H9 (cell line): Measurements from ENCODE around the gene SLC35F2. TPM values are rescaled to one million over a fixed set of nuclear protein-coding genes. Genes with fewer than 3 reads are reported as not detected.

Experiments used
- DNase-seq: peaks from one replicate; pipeline ENCODE4 v3.0.0-alpha.2; 2017
- H2AFZ ChIP-seq: one replicate; pipeline ENCODE4 v1.6.1; 2013; ENCODE audit warnings: mild to moderate bottlenecking, low read length, control low read depth, moderate library complexity
- H2AK5ac ChIP-seq: 2 replicates; pipeline ENCODE4 v1.6.1; 2013; ENCODE audit warnings: low read length, control low read depth, mixed read lengths; ENCODE audit not compliant: insufficient read length
- H2BK120ac ChIP-seq: one replicate; pipeline ENCODE4 v1.6.1; 2013; ENCODE audit warnings: low read depth, mild to moderate bottlenecking, low read length, control low read depth, inconsistent platforms; ENCODE audit not compliant: poor library complexity, severe bottlenecking
- H2BK12ac ChIP-seq: 2 replicates; pipeline ENCODE4 v1.6.1; 2013; ENCODE audit warnings: low read length, control low read depth, mixed read lengths, low read depth; ENCODE audit not compliant: insufficient read length
- H2BK15ac ChIP-seq: 2 replicates; pipeline ENCODE4 v1.6.1; 2013; ENCODE audit warnings: low read depth, low read length, control low read depth
- H2BK20ac ChIP-seq: one replicate; pipeline ENCODE4 v1.6.1; 2013; ENCODE audit warnings: low read depth, mild to moderate bottlenecking, low read length, control low read depth, inconsistent platforms; ENCODE audit not compliant: poor library complexity, severe bottlenecking
- H2BK5ac ChIP-seq: 2 replicates; pipeline ENCODE4 v1.6.1; 2013; ENCODE audit warnings: low read length, control low read depth, mixed read lengths; ENCODE audit not compliant: insufficient read length
- H3K14ac ChIP-seq: 2 replicates; pipeline ENCODE4 v1.6.1; 2013; ENCODE audit warnings: low read length, control low read depth; ENCODE audit not compliant: insufficient read depth
- H3K18ac ChIP-seq: 2 replicates; pipeline ENCODE4 v1.6.1; 2013; ENCODE audit warnings: low read depth, mild to moderate bottlenecking, mixed read lengths, low read length, control low read depth; ENCODE audit not compliant: insufficient read length
- H3K23ac ChIP-seq: 2 replicates; pipeline ENCODE4 v1.6.1; 2013; ENCODE audit warnings: low read length, control low read depth, mixed read lengths, low read depth; ENCODE audit not compliant: insufficient read length
- H3K23me2 ChIP-seq: 2 replicates; pipeline ENCODE4 v1.6.1; 2013; ENCODE audit warnings: low read depth, mild to moderate bottlenecking, mixed read lengths, low read length, control low read depth; ENCODE audit not compliant: insufficient read length, poor library complexity, severe bottlenecking
- H3K27ac ChIP-seq: 2 replicates; pipeline ENCODE4 v1.5.1; 2013; ENCODE audit warnings: low read length, control low read depth, mixed read lengths, low read depth; ENCODE audit not compliant: insufficient read length
- H3K27me3 ChIP-seq: 2 replicates; pipeline ENCODE4 v1.6.1; 2013; ENCODE audit warnings: low read length, control low read depth, inconsistent platforms; ENCODE audit not compliant: insufficient read depth
- H3K4ac ChIP-seq: 2 replicates; pipeline ENCODE4 v1.6.1; 2013; ENCODE audit warnings: low read depth, mild to moderate bottlenecking, control low read depth, inconsistent platforms, low read length, moderate library complexity
- H3K4me1 ChIP-seq: 2 replicates; pipeline ENCODE4 v1.6.1; 2013; ENCODE audit warnings: low read length, control low read depth, inconsistent platforms; ENCODE audit not compliant: insufficient read depth
- H3K4me2 ChIP-seq: 2 replicates; pipeline ENCODE4 v1.6.1; 2013; ENCODE audit warnings: low read length, control low read depth, mixed read lengths; ENCODE audit not compliant: insufficient read length, insufficient read depth
- H3K56ac ChIP-seq: 2 replicates; pipeline ENCODE4 v1.6.1; 2013; ENCODE audit warnings: low read depth, mild to moderate bottlenecking, mixed read lengths, low read length, control low read depth; ENCODE audit not compliant: insufficient read length
- H3K79me1 ChIP-seq: 2 replicates; pipeline ENCODE4 v1.6.1; 2013; ENCODE audit warnings: low read depth, mild to moderate bottlenecking, moderate library complexity, low read length, control low read depth, inconsistent platforms; ENCODE audit not compliant: insufficient read depth, poor library complexity, severe bottlenecking
- H3K79me2 ChIP-seq: 2 replicates; pipeline ENCODE4 v1.6.1; 2013; ENCODE audit warnings: low read length, control low read depth, inconsistent platforms; ENCODE audit not compliant: insufficient read depth
- H3K9ac ChIP-seq: 2 replicates; pipeline ENCODE4 v1.6.1; 2013; ENCODE audit warnings: low read length, control low read depth, mixed read lengths; ENCODE audit not compliant: insufficient read length; ENCODE audit errors: extremely low read depth
- H3K9me3 ChIP-seq: one replicate; pipeline ENCODE4 v1.6.1; 2013; ENCODE audit warnings: low read depth, low read length, inconsistent platforms; ENCODE audit not compliant: control insufficient read depth
- H3T11ph ChIP-seq: one replicate; pipeline ENCODE4 v1.6.1; 2013; ENCODE audit warnings: mild to moderate bottlenecking, low read length, control low read depth, inconsistent platforms
- H4K20me1 ChIP-seq: one replicate; pipeline ENCODE4 v1.6.1; 2013; ENCODE audit not compliant: control insufficient read depth, insufficient read length, insufficient read depth
- H4K5ac ChIP-seq: 2 replicates; pipeline ENCODE4 v1.6.1; 2013; ENCODE audit warnings: low read depth, mild to moderate bottlenecking, mixed read lengths, low read length, control low read depth; ENCODE audit not compliant: insufficient read length
- H4K8ac ChIP-seq: replicated peaks from 2 replicates; pipeline ENCODE4 v1.6.1; 2013; ENCODE audit warnings: low read length, control low read depth, mixed read lengths, low read depth; ENCODE audit not compliant: insufficient read length
- H4K91ac ChIP-seq: 2 replicates; pipeline ENCODE4 v1.6.1; 2013; ENCODE audit warnings: low read depth, mild to moderate bottlenecking, moderate library complexity, mixed read lengths, low read length, control low read depth; ENCODE audit not compliant: insufficient read length
- H3K27ac Mint-ChIP-seq, 3 experiments: 2 replicates in 2 of 3; 3 replicates in 1 of 3; pipeline ENCODE4 v1.8.0; 2020 to 2021; ENCODE audit warnings: mixed read lengths in 3 of 3, mild to moderate bottlenecking in 1 of 3, moderate library complexity in 1 of 3
- H3K27me3 Mint-ChIP-seq: 2 replicates; pipeline ENCODE4 v1.8.0; 2021; ENCODE audit warnings: low read depth, mild to moderate bottlenecking, moderate library complexity, mixed read lengths
- H3K36me3 Mint-ChIP-seq, 3 experiments: 2 replicates in 2 of 3; 3 replicates in 1 of 3; pipeline ENCODE4 v1.8.0; 2020 to 2021; ENCODE audit warnings: low read depth in 3 of 3, mixed read lengths in 3 of 3; ENCODE audit not compliant: insufficient read depth in 1 of 3
- H3K4me1 Mint-ChIP-seq, 2 experiments: 2 replicates each; pipeline ENCODE4 v1.8.0; 2020; ENCODE audit warnings: mixed read lengths in 2 of 2
- H3K4me3 Mint-ChIP-seq, 2 experiments: 2 replicates in 1 of 2; 3 replicates in 1 of 2; pipeline ENCODE4 v1.8.0; 2020 to 2021; ENCODE audit warnings: mild to moderate bottlenecking in 2 of 2, mixed read lengths in 2 of 2, moderate library complexity in 1 of 2
- H3K9me3 Mint-ChIP-seq, 2 experiments: 2 replicates in 1 of 2; 3 replicates in 1 of 2; pipeline ENCODE4 v1.8.0; 2020; ENCODE audit warnings: mild to moderate bottlenecking in 2 of 2, mixed read lengths in 2 of 2, moderate library complexity in 1 of 2
- WGBS: extraction: QIAGEN DNeasy Blood & Tissue Kit; methylation state at CpG from one replicate; pipeline ENCODE4 v1.1.7; 2013; ENCODE audit warnings: missing lambda C conversion rate, low lambda C conversion rate, mixed read lengths; ENCODE audit not compliant: insufficient read length; ENCODE audit errors: extremely low coverage; 5-methylcytosine and 5-hydroxymethylcytosine counted together
- total RNA-seq: library from RNA; stranded (reverse); gene quantifications from 2 replicates; pipeline ENCODE4 v1.2.1, GENCODE V29; 2021
- TF ChIP-seq, protein P1 (sequence below): fragments of 200-600 bp; sonication (generic); conservative IDR thresholded peaks from 3 replicates; pipeline ENCODE4 v1.8.0; 2021; ENCODE audit warnings: antibody characterized with exemption, mild to moderate bottlenecking

Gene SLC35F2
- total RNA-seq, 1 experiment from 2014 or later = 24.0 TPM

DNA sequence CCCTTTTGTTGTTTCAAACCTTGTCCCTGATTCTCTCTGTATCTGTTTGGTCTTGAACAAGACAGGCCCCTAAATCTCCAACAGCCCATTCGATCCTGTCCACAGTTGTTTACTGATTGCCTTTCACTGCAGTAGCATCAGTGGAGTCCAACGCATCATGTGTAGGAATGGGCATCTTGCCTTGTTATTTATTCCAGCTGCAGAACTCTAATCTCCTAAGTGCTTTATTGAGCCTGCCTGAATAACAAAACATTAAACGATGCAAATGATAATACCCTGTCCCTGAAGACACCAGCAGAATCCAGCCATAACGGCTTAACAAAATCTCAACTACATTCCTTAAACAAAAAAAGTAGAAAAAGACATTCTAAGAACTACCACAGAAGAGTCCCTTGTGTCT is 50.1 kb downstream of the SLC35F2 start:
- Histone ChIP-seq H3K4ac (no peak overlapping the region), H3K79me1 (no peaks in the 10 kb centered on the region), H3K79me2 (no peaks in the 10 kb centered on the region), H3K18ac (no peak overlapping the region), H3K9ac (peak overlapping the region; percentile 8), H4K8ac (no peak overlapping the region), H3K14ac (no peak overlapping the region), H3K9me3 (no peaks in the 10 kb centered on the region), H2BK120ac (no peak overlapping the region), H2AK5ac (no peak overlapping the region), H3K23ac (no peak overlapping the region), H3K27ac (no peak overlapping the region), H3T11ph (no peak overlapping the region), H3K4me1 (no peaks in the 10 kb centered on the region), H4K5ac (no peak overlapping the region), H4K91ac (no peak overlapping the region), H4K20me1 (no peaks in the 10 kb centered on the region), H3K56ac (no peak overlapping the region), H3K4me2 (no peak overlapping the region), H2AFZ (no peak overlapping the region), H3K23me2 (no peaks in the 10 kb centered on the region), H2BK20ac (no peak overlapping the region), H2BK12ac (no peak overlapping the region), H2BK15ac (no peak overlapping the region), H2BK5ac (no peak overlapping the region), H3K27me3 (no peaks in the 10 kb centered on the region)
- DNase-seq = no peak
- Mint-ChIP-seq H3K27ac (peak overlapping the region; percentile 19 to 59 (median 24); a peak in 5 of 7 replicates), H3K36me3 (peaks cover 10 to 22% (median 16%) of the 10 kb centered on the region in 3 experiments; a peak in 5 of 7 replicates), H3K4me1 (peaks cover 5 to 7% of the 10 kb centered on the region in 2 experiments; a peak in 3 of 4 replicates), H3K9me3 (no peaks in the 10 kb centered on the region), H3K4me3 (no peak overlapping the region), H3K27me3 (no peaks in the 10 kb centered on the region)
- WGBS = no CpG with 5 or more reads among the region's 4 CpGs
- TF ChIP-seq, protein P1, sequence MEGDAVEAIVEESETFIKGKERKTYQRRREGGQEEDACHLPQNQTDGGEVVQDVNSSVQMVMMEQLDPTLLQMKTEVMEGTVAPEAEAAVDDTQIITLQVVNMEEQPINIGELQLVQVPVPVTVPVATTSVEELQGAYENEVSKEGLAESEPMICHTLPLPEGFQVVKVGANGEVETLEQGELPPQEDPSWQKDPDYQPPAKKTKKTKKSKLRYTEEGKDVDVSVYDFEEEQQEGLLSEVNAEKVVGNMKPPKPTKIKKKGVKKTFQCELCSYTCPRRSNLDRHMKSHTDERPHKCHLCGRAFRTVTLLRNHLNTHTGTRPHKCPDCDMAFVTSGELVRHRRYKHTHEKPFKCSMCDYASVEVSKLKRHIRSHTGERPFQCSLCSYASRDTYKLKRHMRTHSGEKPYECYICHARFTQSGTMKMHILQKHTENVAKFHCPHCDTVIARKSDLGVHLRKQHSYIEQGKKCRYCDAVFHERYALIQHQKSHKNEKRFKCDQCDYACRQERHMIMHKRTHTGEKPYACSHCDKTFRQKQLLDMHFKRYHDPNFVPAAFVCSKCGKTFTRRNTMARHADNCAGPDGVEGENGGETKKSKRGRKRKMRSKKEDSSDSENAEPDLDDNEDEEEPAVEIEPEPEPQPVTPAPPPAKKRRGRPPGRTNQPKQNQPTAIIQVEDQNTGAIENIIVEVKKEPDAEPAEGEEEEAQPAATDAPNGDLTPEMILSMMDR = no peak
